Suprapubic skin (tissue), 4 donors: ENCODE measurements around the gene MATCAP1.

Experiments used
- EP300 ChIP-seq: sonication (generic); formaldehyde crosslinking; IDR thresholded peaks from one replicate; pipeline ENCODE4 v1.6.1; 2017; ENCODE audit warnings: antibody characterized with exemption
- POLR2A ChIP-seq, 2 donors: fragments of 450-650 bp; IDR thresholded peaks; one replicate each; pipeline ENCODE4 v1.6.1; 2017; ENCODE audit warnings: antibody characterized with exemption in 2 of 2, mild to moderate bottlenecking in 2 of 2, moderate library complexity in 2 of 2
- POLR2AphosphoS5 ChIP-seq, 3 donors: sonication (generic); formaldehyde crosslinking; IDR thresholded peaks; one replicate each; pipeline ENCODE4 v1.6.1; 2017; ENCODE audit warnings: antibody characterized with exemption in 3 of 3
- TF ChIP-seq, protein P1 (sequence below), 2 donors: fragments of 200-600 bp in 1 of 2; fragments of 450-650 bp in 1 of 2; sonication (generic) in 1 of 2; IDR thresholded peaks; one replicate each; pipeline ENCODE4 v1.5.1; 2016 to 2019; ENCODE audit warnings: antibody characterized with exemption in 2 of 2, mild to moderate bottlenecking in 1 of 2, moderate library complexity in 1 of 2

DNA sequence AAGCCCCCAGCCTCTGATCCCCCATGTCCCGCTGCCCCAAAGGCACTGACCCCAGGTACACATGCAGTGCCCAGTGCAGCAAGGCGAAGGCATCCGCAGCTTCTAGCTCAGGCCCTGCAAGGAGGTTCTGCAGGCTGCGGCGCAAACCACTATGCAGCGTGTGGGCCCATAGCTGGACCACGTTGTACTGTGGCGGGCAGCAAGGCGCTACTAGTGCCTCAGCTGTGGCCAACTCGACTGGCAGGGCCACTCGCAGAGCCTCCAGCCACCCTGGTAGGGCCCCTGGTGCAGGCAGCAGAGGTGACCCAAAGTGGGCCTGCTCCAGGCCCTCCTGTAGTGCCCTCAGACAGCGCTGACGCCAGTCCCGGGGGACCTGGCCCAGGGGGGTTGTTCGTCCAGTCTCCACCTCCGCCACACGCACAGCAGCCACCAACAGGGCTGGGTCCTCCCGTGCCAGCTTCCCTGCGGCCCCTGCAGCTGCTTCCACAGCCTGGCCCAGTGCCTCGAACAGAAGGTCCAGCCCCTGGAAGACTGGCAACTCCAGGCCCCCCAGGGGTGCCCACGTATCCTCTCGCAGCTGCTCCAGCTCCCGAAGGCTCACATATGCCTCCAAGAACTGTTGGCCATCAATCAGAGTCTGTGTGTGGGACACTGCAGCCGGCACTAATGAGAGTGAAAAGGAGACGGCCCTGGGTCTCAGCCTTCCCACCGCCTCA is 3.6 kb upstream of the MATCAP1 start:
- TF ChIP-seq, protein P1, sequence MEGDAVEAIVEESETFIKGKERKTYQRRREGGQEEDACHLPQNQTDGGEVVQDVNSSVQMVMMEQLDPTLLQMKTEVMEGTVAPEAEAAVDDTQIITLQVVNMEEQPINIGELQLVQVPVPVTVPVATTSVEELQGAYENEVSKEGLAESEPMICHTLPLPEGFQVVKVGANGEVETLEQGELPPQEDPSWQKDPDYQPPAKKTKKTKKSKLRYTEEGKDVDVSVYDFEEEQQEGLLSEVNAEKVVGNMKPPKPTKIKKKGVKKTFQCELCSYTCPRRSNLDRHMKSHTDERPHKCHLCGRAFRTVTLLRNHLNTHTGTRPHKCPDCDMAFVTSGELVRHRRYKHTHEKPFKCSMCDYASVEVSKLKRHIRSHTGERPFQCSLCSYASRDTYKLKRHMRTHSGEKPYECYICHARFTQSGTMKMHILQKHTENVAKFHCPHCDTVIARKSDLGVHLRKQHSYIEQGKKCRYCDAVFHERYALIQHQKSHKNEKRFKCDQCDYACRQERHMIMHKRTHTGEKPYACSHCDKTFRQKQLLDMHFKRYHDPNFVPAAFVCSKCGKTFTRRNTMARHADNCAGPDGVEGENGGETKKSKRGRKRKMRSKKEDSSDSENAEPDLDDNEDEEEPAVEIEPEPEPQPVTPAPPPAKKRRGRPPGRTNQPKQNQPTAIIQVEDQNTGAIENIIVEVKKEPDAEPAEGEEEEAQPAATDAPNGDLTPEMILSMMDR (IDR thresholded peaks at IDR 0.05): no peak
- TF ChIP-seq POLR2A (IDR thresholded peaks at IDR 0.05): no peak
- no peak for TF ChIP-seq EP300
- TF ChIP-seq POLR2AphosphoS5 (IDR thresholded peaks at IDR 0.05): no peak
